Astrocyte (in vitro differentiated cells and primary cell): Measurements from ENCODE around the gene PI4K2B. TPM values are rescaled to one million over a fixed set of nuclear protein-coding genes. Genes with fewer than 3 reads are reported as not detected.

ENCODE experiments used
- DNase-seq: peaks from one replicate; pipeline ENCODE4 v3.0.0-alpha.2; 2010; ENCODE audit warnings: low read depth
- FAIRE-seq: peaks from 2 replicates; lab custom pipeline; 2011; peaks lifted over from hg19 to GRCh38; lab: Jason Lieb, UNC
- H2AFZ ChIP-seq: 2 replicates; pipeline ENCODE4 v1.6.0; 2012; ENCODE audit warnings: low read depth, low read length, inconsistent platforms
- H3K27ac ChIP-seq: 2 replicates; pipeline ENCODE4 v1.5.1; 2011; ENCODE audit warnings: low read depth, low read length, inconsistent platforms
- H3K27me3 ChIP-seq: 2 replicates; pipeline ENCODE4 v1.6.0; 2011; ENCODE audit warnings: low read length, inconsistent platforms; ENCODE audit not compliant: insufficient read depth
- H3K36me3 ChIP-seq: 2 replicates; pipeline ENCODE4 v1.5.1; 2011; ENCODE audit warnings: low read length, inconsistent platforms; ENCODE audit not compliant: insufficient read depth
- H3K4me1 ChIP-seq: 2 replicates; pipeline ENCODE4 v1.5.1; 2011; ENCODE audit warnings: low read length, inconsistent platforms; ENCODE audit not compliant: insufficient read depth
- H3K4me2 ChIP-seq: 2 replicates; pipeline ENCODE4 v1.6.0; 2012; ENCODE audit warnings: low read length, inconsistent platforms
- H3K4me3 ChIP-seq: 2 replicates; pipeline ENCODE4 v1.5.1; 2011; ENCODE audit warnings: low read depth, mild to moderate bottlenecking, low read length, inconsistent platforms; ENCODE audit not compliant: insufficient read depth
- H3K79me2 ChIP-seq: 2 replicates; pipeline ENCODE4 v1.6.0; 2012; ENCODE audit warnings: mild to moderate bottlenecking, low read length, inconsistent platforms; ENCODE audit not compliant: insufficient read depth
- H3K9ac ChIP-seq: 2 replicates; pipeline ENCODE4 v1.6.0; 2012; ENCODE audit warnings: mild to moderate bottlenecking, low read length, inconsistent platforms
- H3K9me3 ChIP-seq: 2 replicates; pipeline ENCODE4 v1.5.1; 2012; ENCODE audit warnings: low read depth, mild to moderate bottlenecking, low read length, inconsistent platforms; ENCODE audit not compliant: insufficient read depth
- H4K20me1 ChIP-seq: 2 replicates; pipeline ENCODE4 v1.6.0; 2012; ENCODE audit warnings: low read length, inconsistent platforms; ENCODE audit not compliant: insufficient read depth
- H3K27ac Mint-ChIP-seq: one replicate; pipeline ENCODE4 v1.8.0; 2021; ENCODE audit warnings: mild to moderate bottlenecking, mixed read lengths; ENCODE audit not compliant: unreplicated experiment
- H3K27me3 Mint-ChIP-seq: one replicate; pipeline ENCODE4 v1.8.0; 2021; ENCODE audit warnings: low read depth, mixed read lengths; ENCODE audit not compliant: unreplicated experiment
- H3K36me3 Mint-ChIP-seq: one replicate; pipeline ENCODE4 v1.8.0; 2021; ENCODE audit warnings: low read depth, mixed read lengths; ENCODE audit not compliant: unreplicated experiment
- H3K4me1 Mint-ChIP-seq: one replicate; pipeline ENCODE4 v1.8.0; 2021; ENCODE audit warnings: low read depth, mixed read lengths; ENCODE audit not compliant: unreplicated experiment
- H3K4me3 Mint-ChIP-seq: one replicate; pipeline ENCODE4 v1.8.0; 2021; ENCODE audit warnings: mild to moderate bottlenecking, moderate library complexity, mixed read lengths; ENCODE audit not compliant: unreplicated experiment
- H3K9me3 Mint-ChIP-seq: one replicate; pipeline ENCODE4 v1.8.0; 2021; ENCODE audit warnings: mild to moderate bottlenecking, mixed read lengths; ENCODE audit not compliant: unreplicated experiment
- CTCF ChIP-seq: IDR thresholded peaks from 2 replicates; pipeline ENCODE4 v1.5.1; 2011; ENCODE audit warnings: low read depth, mild to moderate bottlenecking, inconsistent platforms, low read length, moderate library complexity; ENCODE audit not compliant: insufficient read depth
- EZH2 ChIP-seq: IDR thresholded peaks from 2 replicates; pipeline ENCODE4 v1.6.1; 2012; ENCODE audit warnings: mild to moderate bottlenecking, low read length, inconsistent platforms; ENCODE audit not compliant: insufficient read depth
- total RNA-seq: library from RNA; stranded (reverse); gene quantifications from 2 replicates; pipeline ENCODE4 v1.2.1, GENCODE V29; 2021

Gene PI4K2B
- total RNA-seq, 1 donor from 2014 or later = 15.7 TPM

- Histone ChIP-seq H3K4me2 (no peak overlapping the region), H3K4me3 (no peak overlapping the region), H3K9ac (no peak overlapping the region), H3K9me3 (no peaks in the 10 kb centered on the region), H3K79me2 (no peaks in the 10 kb centered on the region), H3K27ac (no peak overlapping the region), H3K27me3 (no peaks in the 10 kb centered on the region), H2AFZ (no peak overlapping the region), H4K20me1 (no peaks in the 10 kb centered on the region), H3K36me3 (no peaks in the 10 kb centered on the region), H3K4me1 (no peaks in the 10 kb centered on the region)
- H3K27me3 Mint-ChIP-seq = no peaks in the 10 kb centered on the region
- DNase-seq (no peak), FAIRE-seq (no peak)
- H3K27ac Mint-ChIP-seq = no peak overlapping the region
- H3K4me3 Mint-ChIP-seq = no peak overlapping the region
- H3K9me3 Mint-ChIP-seq = peaks cover 13% of the 10 kb centered on the region
- H3K4me1 Mint-ChIP-seq = peaks cover 5% of the 10 kb centered on the region
- H3K36me3 Mint-ChIP-seq = peaks cover 2% of the 10 kb centered on the region
- TF ChIP-seq EZH2 (no peak), CTCF (no peak)
Observed at GRCh38 chr4:25291158-25291733, 57.4 kb downstream of the PI4K2B start.

GRCh38 chr4:25297528-25298242 is 63.9 kb downstream of the PI4K2B start:
- DNase-seq = no peak
- Histone ChIP-seq H3K4me1 (no peaks in the 10 kb centered on the region), H2AFZ (no peak overlapping the region), H3K27me3 (peaks cover 3% of the 10 kb centered on the region), H3K9me3 (no peaks in the 10 kb centered on the region), H4K20me1 (no peaks in the 10 kb centered on the region), H3K27ac (no peak overlapping the region), H3K9ac (no peak overlapping the region), H3K36me3 (no peaks in the 10 kb centered on the region), H3K4me2 (no peak overlapping the region), H3K79me2 (no peaks in the 10 kb centered on the region), H3K4me3 (no peak overlapping the region)
- Mint-ChIP-seq H3K4me3 (no peak overlapping the region), H3K27me3 (no peaks in the 10 kb centered on the region), H3K9me3 (no peaks in the 10 kb centered on the region), H3K36me3 (no peaks in the 10 kb centered on the region), H3K27ac (no peak overlapping the region), H3K4me1 (no peaks in the 10 kb centered on the region)
- no peak for FAIRE-seq
- TF ChIP-seq CTCF (no peak), EZH2 (no peak)
